H1 (cell line): Measurements from ENCODE around the gene JMJD1C. TPM values are rescaled to one million over a fixed set of nuclear protein-coding genes. Genes with fewer than 3 reads are reported as not detected.

Source experiments
- CTCF ChIA-PET: fragments of 300-600 bp; sonication (Branson Sonifier 250); formaldehyde crosslinking; loops from one replicate; lab custom pipeline; 2021; ENCODE audit not compliant: partially characterized antibody; lab: Charles Lee
- POLR2A ChIA-PET: fragments of 300-600 bp; sonication (Branson Sonifier 250); formaldehyde crosslinking; loops from one replicate; lab custom pipeline; 2021; ENCODE audit warnings: inconsistent platforms; ENCODE audit not compliant: partially characterized antibody; lab: Charles Lee
- DNase-seq, 2 experiments: peaks; one replicate each; pipeline versions ENCODE4 v3.0.0 to v3.0.0-alpha.2; 2010 to 2022; ENCODE audit warnings: low spot score in 2 of 2, low read depth in 1 of 2, mixed read lengths in 1 of 2
- FAIRE-seq: peaks from 2 replicates; lab custom pipeline; 2011; peaks lifted over from hg19 to GRCh38; lab: Jason Lieb, UNC
- H2AFZ ChIP-seq: 2 replicates; pipeline ENCODE4 v1.8.1; 2012; ENCODE audit warnings: low read length, inconsistent platforms
- H2AK5ac ChIP-seq: 2 replicates; pipeline ENCODE4 v1.6.1; 2013; ENCODE audit warnings: low read depth, low read length
- H2BK120ac ChIP-seq: replicated peaks from 2 replicates; pipeline ENCODE3; 2013; ENCODE audit warnings: low read depth, low read length, inconsistent platforms
- H2BK12ac ChIP-seq: 2 replicates; pipeline ENCODE4 v1.6.1; 2013; ENCODE audit warnings: low read depth, low read length
- H2BK15ac ChIP-seq: 2 replicates; pipeline ENCODE4 v1.6.1; 2013; ENCODE audit warnings: low read length
- H2BK20ac ChIP-seq: 2 replicates; pipeline ENCODE4 v1.6.1; 2013; ENCODE audit warnings: low read length
- H2BK5ac ChIP-seq: 2 replicates; pipeline ENCODE4 v1.6.1; 2013; ENCODE audit warnings: low read depth, low read length
- H3K14ac ChIP-seq: 2 replicates; pipeline ENCODE4 v1.6.1; 2013; ENCODE audit warnings: inconsistent platforms; ENCODE audit not compliant: insufficient read length
- H3K18ac ChIP-seq: 2 replicates; pipeline ENCODE4 v1.6.1; 2013; ENCODE audit warnings: low read length; ENCODE audit errors: extremely low read depth
- H3K23ac ChIP-seq: 2 replicates; pipeline ENCODE4 v1.6.1; 2013; ENCODE audit warnings: inconsistent platforms; ENCODE audit not compliant: insufficient read length
- H3K23me2 ChIP-seq: 2 replicates; pipeline ENCODE4 v1.6.1; 2013; ENCODE audit warnings: low read depth, low read length
- H3K27ac ChIP-seq: 2 replicates; pipeline ENCODE4 v1.6.1; 2011; ENCODE audit warnings: low read depth, low read length, inconsistent platforms
- H3K27me3 ChIP-seq, 4 experiments: replicated peaks in 1 of 4; 1 replicate in 1 of 4; 2 replicates in 3 of 4; pipeline versions ENCODE4 v1.6.1 to v1.8.1; 2011 to 2013; ENCODE audit warnings: low read length in 3 of 4, mild to moderate bottlenecking in 3 of 4, inconsistent platforms in 2 of 4, mixed read lengths in 2 of 4, moderate library complexity in 1 of 4; ENCODE audit not compliant: control insufficient read depth in 3 of 4, insufficient read depth in 3 of 4; ENCODE audit errors: extremely low read depth in 1 of 4
- H3K36me3 ChIP-seq, 4 experiments: 2 replicates each; pipeline versions ENCODE4 v1.6.1 to v1.8.1; 2011 to 2013; ENCODE audit warnings: mild to moderate bottlenecking in 4 of 4, low read length in 3 of 4, moderate library complexity in 2 of 4, control low read depth in 1 of 4, inconsistent platforms in 1 of 4; ENCODE audit not compliant: insufficient read depth in 4 of 4, control insufficient read depth in 2 of 4
- H3K4ac ChIP-seq: replicated peaks from 2 replicates; pipeline ENCODE3; 2013; ENCODE audit warnings: low read length, low read depth, mixed read lengths, inconsistent platforms; ENCODE audit not compliant: insufficient read length
- H3K4me1 ChIP-seq, 4 experiments: replicated peaks in 1 of 4; 1 replicate in 1 of 4; 2 replicates in 3 of 4; pipeline versions ENCODE4 v1.6.1 to v1.8.1; 2011 to 2013; ENCODE audit warnings: low read length in 3 of 4, inconsistent platforms in 2 of 4, mixed read lengths in 1 of 4; ENCODE audit not compliant: insufficient read depth in 4 of 4, control insufficient read depth in 3 of 4
- H3K4me2 ChIP-seq, 2 experiments: 2 replicates each; pipeline versions ENCODE4 v1.6.1 to v1.8.1; 2011 to 2013; ENCODE audit warnings: low read depth in 2 of 2, low read length in 2 of 2, control low read depth in 1 of 2, inconsistent platforms in 1 of 2, mild to moderate bottlenecking in 1 of 2; ENCODE audit not compliant: insufficient read depth in 1 of 2
- H3K4me3 ChIP-seq, 4 experiments: fragments of 200-600, 300-600 bp in 1 of 4; sonication (generic), shearing (Covaris generic), sonication (Bioruptor Twin) in 1 of 4; 2 replicates each; pipeline versions ENCODE4 v1.5.1 to v1.8.1; 2011 to 2016; ENCODE audit warnings: low read length in 4 of 4, low read depth in 3 of 4, control low read depth in 2 of 4, inconsistent platforms in 2 of 4, mild to moderate bottlenecking in 2 of 4, mixed read lengths in 1 of 4, moderate library complexity in 1 of 4; ENCODE audit not compliant: insufficient read depth in 2 of 4; ENCODE audit errors: extremely low read depth in 1 of 4
- H3K56ac ChIP-seq: replicated peaks from 2 replicates; pipeline ENCODE3; 2013; ENCODE audit warnings: low read depth, mild to moderate bottlenecking, mixed read lengths, low read length, inconsistent platforms; ENCODE audit not compliant: insufficient read length
- H3K79me1 ChIP-seq: 2 replicates; pipeline ENCODE4 v1.6.1; 2013; ENCODE audit warnings: low read depth, low read length, control low read depth
- H3K79me2 ChIP-seq, 2 experiments: 2 replicates each; pipeline versions ENCODE4 v1.6.1 to v1.8.1; 2012 to 2013; ENCODE audit warnings: low read length in 2 of 2, mild to moderate bottlenecking in 2 of 2, inconsistent platforms in 1 of 2; ENCODE audit not compliant: insufficient read depth in 2 of 2, control insufficient read depth in 1 of 2
- H3K9ac ChIP-seq, 4 experiments: replicated peaks in 1 of 4; 1 replicate in 1 of 4; 2 replicates in 3 of 4; pipeline versions ENCODE4 v1.6.1 to v1.8.1; 2011 to 2013; ENCODE audit warnings: low read depth in 3 of 4, low read length in 3 of 4, control low read depth in 2 of 4, mild to moderate bottlenecking in 2 of 4, moderate library complexity in 2 of 4, inconsistent platforms in 1 of 4; ENCODE audit errors: extremely low read depth in 1 of 4
- H3K9me3 ChIP-seq, 2 experiments: 2 replicates each; pipeline versions ENCODE4 v1.6.1 to v1.8.1; 2012 to 2013; ENCODE audit warnings: mild to moderate bottlenecking in 2 of 2, moderate library complexity in 2 of 2, control low read depth in 1 of 2, inconsistent platforms in 1 of 2, low read depth in 1 of 2, low read length in 1 of 2, mixed read lengths in 1 of 2; ENCODE audit not compliant: insufficient read depth in 2 of 2
- H4K20me1 ChIP-seq, 2 experiments: replicated peaks in 1 of 2; 2 replicates each; pipeline versions ENCODE3 to v1.8.1; 2011 to 2013; ENCODE audit warnings: inconsistent platforms in 2 of 2, low read length in 2 of 2, mild to moderate bottlenecking in 1 of 2; ENCODE audit not compliant: insufficient read depth in 2 of 2, control insufficient read depth in 1 of 2
- H4K5ac ChIP-seq: 2 replicates; pipeline ENCODE4 v1.6.1; 2013; ENCODE audit warnings: low read length, low read depth, mixed read lengths, inconsistent platforms; ENCODE audit not compliant: insufficient read length
- H4K8ac ChIP-seq: 2 replicates; pipeline ENCODE4 v1.8.0; 2013; ENCODE audit warnings: mild to moderate bottlenecking, moderate library complexity, low read length, inconsistent platforms; ENCODE audit not compliant: insufficient read depth; ENCODE audit errors: extremely low read depth
- H4K91ac ChIP-seq: replicated peaks from 2 replicates; pipeline ENCODE3; 2013; ENCODE audit warnings: low read length, mixed read lengths, inconsistent platforms; ENCODE audit not compliant: insufficient read length
- CHD1 ChIP-seq: IDR thresholded peaks from 2 replicates; pipeline ENCODE4 v1.6.1; 2012; ENCODE audit warnings: low read depth, low read length, improper control_type of control experiment
- CREB1 ChIP-seq: IDR thresholded peaks from 2 replicates; pipeline ENCODE4 v1.6.1; 2012; ENCODE audit warnings: inconsistent platforms
- KDM4A ChIP-seq: IDR thresholded peaks from one replicate; pipeline ENCODE4 v1.7.1; 2012; ENCODE audit warnings: low read depth, mild to moderate bottlenecking, moderate library complexity, low read length, inconsistent platforms; ENCODE audit not compliant: severe bottlenecking
- SP2 ChIP-seq: IDR thresholded peaks from 2 replicates; pipeline ENCODE4 v1.6.1; 2012; ENCODE audit warnings: mild to moderate bottlenecking, low read length, inconsistent platforms
- SP4 ChIP-seq: IDR thresholded peaks from 2 replicates; pipeline ENCODE4 v1.6.1; 2012; ENCODE audit warnings: low read length, inconsistent platforms
- WGBS, 2 experiments: shearing (Covaris generic) in 1 of 2; methylation state at CpG; one replicate each; pipeline versions ENCODE4 v1.1.6 to v1.1.7; 2013 to 2015; ENCODE audit warnings: low lambda C conversion rate in 2 of 2, mixed read lengths in 2 of 2, inconsistent platforms in 1 of 2, low coverage in 1 of 2, missing lambda C conversion rate in 1 of 2; ENCODE audit not compliant: insufficient replicate concordance in 2 of 2, insufficient coverage in 1 of 2, insufficient read length in 1 of 2; ENCODE audit errors: extremely low coverage in 1 of 2, missing lambda C conversion rate in 1 of 2; 5-methylcytosine and 5-hydroxymethylcytosine counted together
- polyA plus RNA-seq, 7 experiments: library from polyadenylated mRNA; depleted of rRNA in 3 of 7; stranded (reverse) in 5 of 7; unstranded in 2 of 7; fragments of >200 nt in 5 of 7; fragments of 200-250 nt in 2 of 7; gene quantifications; 1 replicate in 5 of 7; 2 replicates in 1 of 7; 4 replicates in 1 of 7; pipeline versions ENCODE4 v1.2.1 to v1.2.3, GENCODE V29; 2011 to 2013; ENCODE audit warnings: missing spikeins in 2 of 7, mixed read lengths in 2 of 7
- total RNA-seq: library from RNA; stranded (reverse); fragmentation: NEBNext Ultra II Directional; extraction: Animal tissue kit (Norgen Biotek cat#: 25700); gene quantifications from 2 replicates; pipeline ENCODE4 v1.2.1, GENCODE V29; 2021
- TF ChIP-seq, protein P1 (sequence below): IDR thresholded peaks from 2 replicates; pipeline ENCODE4 v1.6.1; 2012; ENCODE audit warnings: low read length, inconsistent platforms

Gene JMJD1C
- total and polyA plus RNA-seq, 2 of the 8 experiments (the other 6 are each of a cell fraction or from before 2014, with no cell fraction given): 54.5 to 210 TPM

DNA sequence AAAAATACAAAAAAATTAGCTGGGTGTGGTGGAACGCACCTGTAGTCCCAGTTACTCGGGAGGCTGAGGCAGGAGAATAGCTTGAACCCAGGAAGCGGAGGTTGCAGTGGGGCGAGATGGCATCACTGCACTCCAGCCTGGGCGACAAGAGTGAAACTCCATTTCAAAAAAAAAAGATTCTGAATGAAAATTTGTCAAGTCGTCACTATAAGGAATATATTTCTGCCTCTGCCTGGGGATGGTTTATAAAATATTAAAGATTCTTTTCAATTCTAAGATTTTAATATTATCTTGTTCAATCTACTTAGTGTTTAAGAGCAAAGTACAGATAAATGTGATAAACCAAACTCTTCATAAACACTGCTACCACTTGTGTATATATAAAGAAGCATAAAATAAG is 185.4 kb downstream of the JMJD1C start:
- ChIA-PET POLR2A (interaction anchor here (4.0 kb wide), 1 partner anchor 12 kb away, joined by 36 read pairs; no protein-coding TSS in a partner anchor), CTCF (interaction anchor here (0.7 kb wide), 1 partner anchor 1063 kb away, joined by 3 read pairs; no protein-coding TSS in a partner anchor)
- H2BK120ac ChIP-seq: no peak overlapping the region
- FAIRE-seq (no peak), DNase-seq (no peak)
- H3K23me2 ChIP-seq: no peaks in the 10 kb centered on the region
- H2AK5ac ChIP-seq: no peak overlapping the region
- H2BK5ac ChIP-seq: no peak overlapping the region
- H3K79me1 ChIP-seq: no peaks in the 10 kb centered on the region
- H3K79me2 ChIP-seq: peaks cover 3 to 34% of the 10 kb centered on the region in 2 experiments; a peak in 2 of 4 replicates
- 91% methylated on average over 6 of the region's 6 CpGs; no CpG with 5 or more reads in 1 of the 2 experiments for WGBS, 2 experiments
- H3K18ac ChIP-seq: no peak overlapping the region
- no peak overlapping the region for H2BK20ac ChIP-seq
- H3K4me1 ChIP-seq: peaks cover 0 to 7% (median 2%) of the 10 kb centered on the region in 4 experiments; a peak in 3 of 7 replicates
- no peak overlapping the region for H3K14ac ChIP-seq
- H2BK15ac ChIP-seq: no peak overlapping the region
- no peak overlapping the region for H3K56ac ChIP-seq
- H4K8ac ChIP-seq: no peak overlapping the region
- no peak overlapping the region for H3K9ac ChIP-seq
- no peaks in the 10 kb centered on the region for H3K27me3 ChIP-seq
- H3K4me2 ChIP-seq: no peak overlapping the region
- no peak overlapping the region for H2BK12ac ChIP-seq
- H3K9me3 ChIP-seq: no peaks in the 10 kb centered on the region
- no peak overlapping the region for H2AFZ ChIP-seq
- H3K23ac ChIP-seq: no peak overlapping the region
- TF ChIP-seq CREB1: no peak
- TF ChIP-seq, protein P1, sequence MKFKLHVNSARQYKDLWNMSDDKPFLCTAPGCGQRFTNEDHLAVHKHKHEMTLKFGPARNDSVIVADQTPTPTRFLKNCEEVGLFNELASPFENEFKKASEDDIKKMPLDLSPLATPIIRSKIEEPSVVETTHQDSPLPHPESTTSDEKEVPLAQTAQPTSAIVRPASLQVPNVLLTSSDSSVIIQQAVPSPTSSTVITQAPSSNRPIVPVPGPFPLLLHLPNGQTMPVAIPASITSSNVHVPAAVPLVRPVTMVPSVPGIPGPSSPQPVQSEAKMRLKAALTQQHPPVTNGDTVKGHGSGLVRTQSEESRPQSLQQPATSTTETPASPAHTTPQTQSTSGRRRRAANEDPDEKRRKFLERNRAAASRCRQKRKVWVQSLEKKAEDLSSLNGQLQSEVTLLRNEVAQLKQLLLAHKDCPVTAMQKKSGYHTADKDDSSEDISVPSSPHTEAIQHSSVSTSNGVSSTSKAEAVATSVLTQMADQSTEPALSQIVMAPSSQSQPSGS: no peak
- TF ChIP-seq SP4: no peak
- TF ChIP-seq SP2: no peak
- TF ChIP-seq KDM4A: no peak
- no peak for TF ChIP-seq CHD1
- TF ChIP-seq, all 59 proteins: peak for 0
- Histone ChIP-seq H4K5ac (no peak overlapping the region), H4K20me1 (no peaks in the 10 kb centered on the region), H4K91ac (no peak overlapping the region), H3K4me3 (no peak overlapping the region), H3K4ac (no peak overlapping the region), H3K36me3 (no peaks in the 10 kb centered on the region), H3K27ac (no peak overlapping the region)
